ENCODE measurements around the gene ATP9A. TPM values are rescaled to one million over a fixed set of nuclear protein-coding genes. Genes with fewer than 3 reads are reported as not detected.

The ATP9A gene
- polyA plus RNA-seq, 3 donors = 0.04 TPM; not detected in 2

GRCh38 chr20:51654495-51654894, 113.7 kb downstream of the ATP9A start:
- Histone ChIP-seq H3K4me3 (replicated peaks in 1 of 3; ENCODE audit: low read depth in 2 of 3, low read length in 3 of 3) (no peak overlapping the region), H4K20me1 (ENCODE audit: insufficient read depth, low read length) (no peaks in the 10 kb centered on the region), H3K9ac (ENCODE audit: insufficient read depth, low read length, poor library complexity, severe bottlenecking) (no peak overlapping the region), H3K36me3 (replicated peaks in 1 of 2; ENCODE audit: control insufficient read depth in 1 of 2, insufficient read depth in 2 of 2, low read length in 2 of 2) (no peaks in the 10 kb centered on the region), H3K9me3 (replicated peaks in 1 of 2; ENCODE audit: control insufficient read depth in 1 of 2, insufficient read depth in 1 of 2, low read length in 2 of 2) (no peaks in the 10 kb centered on the region), H3K27ac (ENCODE audit: low read depth in 1 of 2, low read length in 2 of 2) (no peak overlapping the region), H2AFZ (ENCODE audit: insufficient read depth, low read depth, low read length, poor library complexity, severe bottlenecking) (no peak overlapping the region), H3K27me3 (ENCODE audit: control insufficient read depth in 2 of 2, insufficient read depth in 2 of 2, low read length in 2 of 2) (no peaks in the 10 kb centered on the region), H3K4me2 (replicated peaks; ENCODE audit: extremely low read depth, low read length, poor library complexity, severe bottlenecking) (no peak overlapping the region), H3K4me1 (ENCODE audit: control insufficient read depth in 1 of 2, insufficient read depth in 2 of 2, low read length in 2 of 2) (peaks cover 27% of the 10 kb centered on the region in 2 donors), H3K79me2 (ENCODE audit: insufficient read depth, low read length) (no peaks in the 10 kb centered on the region)
- no peak for TF ChIP-seq CTCF (IDR thresholded peaks at IDR 0.05)
- Mint-ChIP-seq H3K27ac (no peak overlapping the region), H3K9me3 (no peaks in the 10 kb centered on the region), H3K4me1 (peaks cover 22% of the 10 kb centered on the region), H3K4me3 (no peak overlapping the region), H3K27me3 (ENCODE audit: low read depth in 3 of 3) (peaks cover 0 to 2% (median 0%) of the 10 kb centered on the region in 3 donors), H3K36me3 (no peaks in the 10 kb centered on the region)
- DNase-seq = no peak
- WGBS (ENCODE audit: insufficient coverage) = 95% methylated on average over 2 of the region's 5 CpGs
- intact Hi-C loops (cut with micrococcal nuclease) = no loop called here

GRCh38 chr20:51654060-51654459, 114.1 kb downstream of the ATP9A start:
- no peak overlapping the region for H3K27ac Mint-ChIP-seq
- H3K9me3 Mint-ChIP-seq = no peaks in the 10 kb centered on the region
- no peak overlapping the region for H3K4me3 Mint-ChIP-seq
- no peak overlapping the region for H3K27ac ChIP-seq (ENCODE audit: low read depth in 1 of 2, low read length in 2 of 2)
- H3K79me2 ChIP-seq (ENCODE audit: insufficient read depth, low read length) = no peaks in the 10 kb centered on the region
- H3K4me3 ChIP-seq (replicated peaks in 1 of 3; ENCODE audit: low read depth in 2 of 3, low read length in 3 of 3) = no peak overlapping the region
- H3K36me3 Mint-ChIP-seq = no peaks in the 10 kb centered on the region
- H2AFZ ChIP-seq (ENCODE audit: insufficient read depth, low read depth, low read length, poor library complexity, severe bottlenecking) = no peak overlapping the region
- no peak overlapping the region for H3K9ac ChIP-seq (ENCODE audit: insufficient read depth, low read length, poor library complexity, severe bottlenecking)
- WGBS (ENCODE audit: insufficient coverage) = 100% methylated on average over 1 of the region's 4 CpGs
- H3K27me3 Mint-ChIP-seq (ENCODE audit: low read depth in 3 of 3) = peaks cover 0 to 2% (median 0%) of the 10 kb centered on the region in 3 donors
- H3K4me2 ChIP-seq (replicated peaks; ENCODE audit: extremely low read depth, low read length, poor library complexity, severe bottlenecking) = no peak overlapping the region
- DNase-seq = no peak
- H3K4me1 Mint-ChIP-seq = peaks cover 26% of the 10 kb centered on the region
- intact Hi-C loops (cut with micrococcal nuclease) = no loop called here
- peaks cover 29 to 30% of the 10 kb centered on the region in 2 donors for H3K4me1 ChIP-seq (ENCODE audit: control insufficient read depth in 1 of 2, insufficient read depth in 2 of 2, low read length in 2 of 2)
- no peaks in the 10 kb centered on the region for H3K36me3 ChIP-seq (replicated peaks in 1 of 2; ENCODE audit: control insufficient read depth in 1 of 2, insufficient read depth in 2 of 2, low read length in 2 of 2)
- H4K20me1 ChIP-seq (ENCODE audit: insufficient read depth, low read length) = no peaks in the 10 kb centered on the region
- H3K9me3 ChIP-seq (replicated peaks in 1 of 2; ENCODE audit: control insufficient read depth in 1 of 2, insufficient read depth in 1 of 2, low read length in 2 of 2) = no peaks in the 10 kb centered on the region
- TF ChIP-seq CTCF (IDR thresholded peaks at IDR 0.05) = no peak
- no peaks in the 10 kb centered on the region for H3K27me3 ChIP-seq (ENCODE audit: control insufficient read depth in 2 of 2, insufficient read depth in 2 of 2, low read length in 2 of 2)
